HG03558 (cell line): Measurements from ENCODE around the gene TAX1BP1.

Experiments
- ATAC-seq: cut with Tn5 transposase; IDR thresholded peaks from one replicate; pipeline ENCODE4 v1.9.1; 2021; ENCODE audit warnings: moderate number of reproducible peaks; ENCODE audit not compliant: unreplicated experiment; ENCODE audit errors: extremely low read depth

Gene TAX1BP1

GRCh38 chr7:27739909-27740448, at the start of gene TAX1BP1:
TSS of gene TAX1BP1 (plus strand) at chr7:27740162. CDS start at chr7:27748525, 8,363 bp downstream.
- peak; percentile 92 for ATAC-seq

GRCh38 chr7:27690649-27691048, 49.3 kb upstream of the TAX1BP1 start:
- ATAC-seq: no peak

GRCh38 chr7:27693794-27694193, 46.2 kb upstream of the TAX1BP1 start:
- ATAC-seq: no peak

- no peak for ATAC-seq
These were observed 44.9 kb upstream of the TAX1BP1 start for GRCh38 chr7:27695096-27695495.

GRCh38 chr7:27697861-27698430, 42.0 kb upstream of the TAX1BP1 start:
- ATAC-seq: peak; percentile 56

GRCh38 chr7:27699751-27700150, 40.2 kb upstream of the TAX1BP1 start:
- ATAC-seq: no peak

GRCh38 chr7:27700501-27700900, 39.5 kb upstream of the TAX1BP1 start:
- ATAC-seq: no peak

GRCh38 chr7:27703181-27703580, 36.8 kb upstream of the TAX1BP1 start:
- no peak for ATAC-seq

- ATAC-seq: no peak
These were observed 35.4 kb upstream of the TAX1BP1 start for GRCh38 chr7:27704422-27705199.

GRCh38 chr7:27705200-27705594, 34.8 kb upstream of the TAX1BP1 start:
- ATAC-seq: no peak

GRCh38 chr7:27708485-27708884, 31.5 kb upstream of the TAX1BP1 start:
- ATAC-seq: no peak

GRCh38 chr7:27709137-27710075, 30.6 kb upstream of the TAX1BP1 start:
- no peak for ATAC-seq

GRCh38 chr7:27712217-27712616, 27.7 kb upstream of the TAX1BP1 start:
- no peak for ATAC-seq

GRCh38 chr7:27714831-27715444, 25.0 kb upstream of the TAX1BP1 start:
- ATAC-seq: no peak

GRCh38 chr7:27723085-27723484, 16.9 kb upstream of the TAX1BP1 start:
- ATAC-seq: no peak

- ATAC-seq: no peak
These were observed 12.9 kb upstream of the TAX1BP1 start for GRCh38 chr7:27727058-27727457.

GRCh38 chr7:27730112-27730511, 9.8 kb upstream of the TAX1BP1 start:
- ATAC-seq: no peak

- no peak for ATAC-seq
These were observed 5.4 kb upstream of the TAX1BP1 start for GRCh38 chr7:27734583-27734982.

GRCh38 chr7:27735165-27735564, 4.8 kb upstream of the TAX1BP1 start:
- no peak for ATAC-seq

GRCh38 chr7:27735831-27736230, 4.1 kb upstream of the TAX1BP1 start:
- ATAC-seq: no peak
